Measurements from ENCODE around the gene PATL2.

Gene PATL2

GRCh38 chr15:44656298-44656697, 54.8 kb downstream of the PATL2 start:
- TF ChIP-seq CTCF (IDR thresholded peaks at IDR 0.05; ENCODE audit: low read depth, low read length, missing control alignments), result no peak
- no peak overlapping the region for H3K4me3 ChIP-seq (ENCODE audit: low read depth, low read length)
- DNase-seq (ENCODE audit: low read depth), result no peak

GRCh38 chr15:44654858-44655257, 56.3 kb downstream of the PATL2 start:
- no peak overlapping the region for H3K4me3 ChIP-seq (ENCODE audit: low read depth, low read length)
- no peak for DNase-seq (ENCODE audit: low read depth)
- no peak for TF ChIP-seq CTCF (IDR thresholded peaks at IDR 0.05; ENCODE audit: low read depth, low read length, missing control alignments)

DNA sequence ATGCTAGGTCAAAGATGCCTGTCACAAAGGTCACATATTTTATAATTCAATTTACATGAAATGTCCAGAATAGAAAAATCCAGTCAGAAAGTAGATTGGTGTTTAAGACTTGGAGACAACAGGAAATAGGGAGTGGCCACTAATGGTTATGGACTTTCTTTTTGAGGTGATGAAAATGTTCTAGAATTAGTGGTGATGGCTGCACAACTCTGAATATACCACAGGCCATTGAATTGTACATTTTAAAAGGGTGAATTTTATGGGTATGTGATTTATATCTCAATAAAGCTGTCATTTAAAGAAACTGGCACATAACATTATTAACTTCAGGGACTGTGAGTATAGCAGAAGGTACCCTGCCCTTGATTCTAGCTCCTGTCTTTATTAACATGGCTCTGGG, 63.5 kb downstream of the PATL2 start:
- no peak for TF ChIP-seq CTCF (IDR thresholded peaks at IDR 0.05; ENCODE audit: low read depth, low read length, missing control alignments)
- DNase-seq (ENCODE audit: low read depth), result no peak
- no peak overlapping the region for H3K4me3 ChIP-seq (ENCODE audit: low read depth, low read length)

DNA sequence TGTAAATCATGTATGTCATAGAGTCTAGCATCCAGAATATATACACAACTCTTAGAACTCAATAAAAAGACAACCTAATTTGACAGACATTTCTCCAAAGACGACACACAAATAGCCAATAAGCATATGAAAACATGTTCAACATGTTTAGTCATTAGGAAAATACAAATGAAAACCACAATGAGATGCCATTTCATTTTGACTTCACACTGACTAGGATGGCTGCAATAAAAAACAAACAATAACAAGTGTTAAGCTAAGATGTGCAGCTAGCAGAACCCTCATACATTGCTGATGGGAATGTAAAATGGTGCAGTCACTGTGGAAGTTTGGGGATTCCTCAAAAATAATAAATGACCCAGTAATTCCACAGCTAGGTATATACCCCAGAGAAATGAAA, 64.1 kb downstream of the PATL2 start:
- no peak overlapping the region for H3K4me3 ChIP-seq (ENCODE audit: low read depth, low read length)
- no peak for TF ChIP-seq CTCF (IDR thresholded peaks at IDR 0.05; ENCODE audit: low read depth, low read length, missing control alignments)
- DNase-seq (ENCODE audit: low read depth), result no peak

GRCh38 chr15:44646460-44646859, 64.7 kb downstream of the PATL2 start:
- no peak for DNase-seq (ENCODE audit: low read depth)
- no peak for TF ChIP-seq CTCF (IDR thresholded peaks at IDR 0.05; ENCODE audit: low read depth, low read length, missing control alignments)
- H3K4me3 ChIP-seq (ENCODE audit: low read depth, low read length), result no peak overlapping the region

- H3K4me3 ChIP-seq (ENCODE audit: low read depth, low read length), result no peak overlapping the region
- no peak for DNase-seq (ENCODE audit: low read depth)
- TF ChIP-seq CTCF (IDR thresholded peaks at IDR 0.05; ENCODE audit: low read depth, low read length, missing control alignments), result no peak
These were observed 69.5 kb downstream of the PATL2 start for GRCh38 chr15:44641651-44642050.

- no peak overlapping the region for H3K4me3 ChIP-seq (ENCODE audit: low read depth, low read length)
- no peak for DNase-seq (ENCODE audit: low read depth)
- no peak for TF ChIP-seq CTCF (IDR thresholded peaks at IDR 0.05; ENCODE audit: low read depth, low read length, missing control alignments)
These were observed 74.1 kb downstream of the PATL2 start for GRCh38 chr15:44636976-44637375.
